ENCODE measurements around the gene PRDX6. TPM values are rescaled to one million over a fixed set of nuclear protein-coding genes. Genes with fewer than 3 reads are reported as not detected.

PRDX6 gene
- total and polyA plus RNA-seq, 2 donors (not counting 3 experiments of a cell fraction or from before 2014, with no cell fraction given): 145 to 288 TPM

DNA sequence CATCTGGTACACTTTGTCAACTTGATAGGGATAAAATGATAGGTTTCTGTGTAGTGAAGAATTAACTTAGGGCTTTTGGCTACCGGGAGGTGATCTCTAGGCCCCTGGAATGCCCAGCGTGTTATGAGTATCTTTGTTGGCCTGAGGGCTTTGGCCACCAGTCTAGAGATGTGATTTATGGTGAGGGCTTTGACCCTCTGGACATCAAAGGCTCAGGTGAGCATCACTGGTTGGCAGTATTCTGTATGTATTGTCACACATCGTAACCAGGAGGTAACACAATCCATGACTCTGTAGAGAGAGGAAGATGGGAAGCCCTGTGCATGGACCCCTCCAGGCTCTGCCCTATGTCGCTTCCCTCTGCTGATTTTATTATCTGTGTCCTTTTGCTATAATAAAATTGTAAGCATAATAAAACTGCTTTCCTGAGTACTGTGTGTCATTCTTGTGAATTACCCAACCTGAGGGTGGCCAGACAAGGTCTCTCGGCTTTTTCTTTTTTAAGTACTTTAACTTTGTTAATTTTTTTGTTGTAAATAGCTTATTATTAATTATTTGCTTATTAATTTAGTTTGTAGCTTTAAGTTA is 40.2 kb upstream of the PRDX6 start:
- Histone ChIP-seq H2AFZ (ENCODE audit: low read depth, low read length) (no peak overlapping the region), H3K36me3 (ENCODE audit: control insufficient read depth in 2 of 2, extremely low read depth in 1 of 2, insufficient read depth in 2 of 2, low read length in 2 of 2) (no peaks in the 10 kb centered on the region), H3K9ac (replicated peaks; ENCODE audit: extremely low read depth, insufficient read depth, low read length) (no peak overlapping the region), H3K4me2 (ENCODE audit: insufficient read depth, low read length) (no peak overlapping the region), H3K4me1 (ENCODE audit: control insufficient read depth, extremely low read depth, insufficient read depth, low read length) (no peaks in the 10 kb centered on the region), H3K27me3 (ENCODE audit: control insufficient read depth in 2 of 2, insufficient read depth in 2 of 2, low read length in 2 of 2) (no peaks in the 10 kb centered on the region), H4K20me1 (replicated peaks; ENCODE audit: control insufficient read depth, extremely low read depth, insufficient read depth, low read length) (no peaks in the 10 kb centered on the region), H3K4me3 (replicated peaks in 1 of 3; ENCODE audit: insufficient read depth in 1 of 3, low read depth in 1 of 3, low read length in 3 of 3) (no peak overlapping the region), H3K9me1 (replicated peaks; ENCODE audit: control insufficient read depth, extremely low read depth, insufficient read depth, low read length) (no peaks in the 10 kb centered on the region), H3K27ac (ENCODE audit: insufficient read depth, low read depth, low read length) (no peak overlapping the region), H3K79me2 (ENCODE audit: control insufficient read depth, insufficient read depth, low read length) (no peaks in the 10 kb centered on the region), H3K9me3 (replicated peaks; ENCODE audit: control insufficient read depth, insufficient read depth, low read length) (no peaks in the 10 kb centered on the region)
- no peak for FAIRE-seq
- TF ChIP-seq, protein P1, sequence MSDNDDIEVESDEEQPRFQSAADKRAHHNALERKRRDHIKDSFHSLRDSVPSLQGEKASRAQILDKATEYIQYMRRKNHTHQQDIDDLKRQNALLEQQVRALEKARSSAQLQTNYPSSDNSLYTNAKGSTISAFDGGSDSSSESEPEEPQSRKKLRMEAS (IDR thresholded peaks at IDR 0.05; ENCODE audit: insufficient read depth, insufficient read length): no peak
- TF ChIP-seq POLR2AphosphoS5 (IDR thresholded peaks at IDR 0.05; ENCODE audit: insufficient read depth, low read depth, low read length) (no peak), JUN (IDR thresholded peaks at IDR 0.05; ENCODE audit: borderline replicate concordance, insufficient read depth, insufficient read length, low read depth) (no peak), FOS (IDR thresholded peaks at IDR 0.05; ENCODE audit: borderline replicate concordance, insufficient read depth, low read length) (no peak), POLR2A (IDR thresholded peaks at IDR 0.05; ENCODE audit: low read depth, low read length) (no peak), EZH2 (IDR thresholded peaks at IDR 0.05; ENCODE audit: borderline replicate concordance, low read depth, low read length, severe bottlenecking) (no peak), GATA2 (IDR thresholded peaks at IDR 0.05; ENCODE audit: insufficient read depth, insufficient read length, low read depth, low read length) (no peak), MYC (IDR thresholded peaks at IDR 0.05; ENCODE audit: low read depth, low read length) (no peak)
- TF ChIP-seq, protein P2, sequence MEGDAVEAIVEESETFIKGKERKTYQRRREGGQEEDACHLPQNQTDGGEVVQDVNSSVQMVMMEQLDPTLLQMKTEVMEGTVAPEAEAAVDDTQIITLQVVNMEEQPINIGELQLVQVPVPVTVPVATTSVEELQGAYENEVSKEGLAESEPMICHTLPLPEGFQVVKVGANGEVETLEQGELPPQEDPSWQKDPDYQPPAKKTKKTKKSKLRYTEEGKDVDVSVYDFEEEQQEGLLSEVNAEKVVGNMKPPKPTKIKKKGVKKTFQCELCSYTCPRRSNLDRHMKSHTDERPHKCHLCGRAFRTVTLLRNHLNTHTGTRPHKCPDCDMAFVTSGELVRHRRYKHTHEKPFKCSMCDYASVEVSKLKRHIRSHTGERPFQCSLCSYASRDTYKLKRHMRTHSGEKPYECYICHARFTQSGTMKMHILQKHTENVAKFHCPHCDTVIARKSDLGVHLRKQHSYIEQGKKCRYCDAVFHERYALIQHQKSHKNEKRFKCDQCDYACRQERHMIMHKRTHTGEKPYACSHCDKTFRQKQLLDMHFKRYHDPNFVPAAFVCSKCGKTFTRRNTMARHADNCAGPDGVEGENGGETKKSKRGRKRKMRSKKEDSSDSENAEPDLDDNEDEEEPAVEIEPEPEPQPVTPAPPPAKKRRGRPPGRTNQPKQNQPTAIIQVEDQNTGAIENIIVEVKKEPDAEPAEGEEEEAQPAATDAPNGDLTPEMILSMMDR (IDR thresholded peaks at IDR 0.05; ENCODE audit: extremely low read depth in 1 of 2, insufficient read depth in 1 of 2, low read depth in 1 of 2, low read length in 2 of 2): no peak
- ChIA-PET POLR2A (no interaction called here), CTCF (no interaction called here)
- dilution Hi-C loops (cut with MboI; ENCODE audit: extremely low pct_ligation_motif_present, low sequenced_read_pairs): no loop called here
- intact Hi-C loops (cut with micrococcal nuclease): no loop called here
- DNase-seq (ENCODE audit: low read depth, low spot score): no peak
- BruUV-seq (replicated peaks): no TSS peak
